ENCODE data around the gene PLA2G7.
A peak's percentile ranks its signal among the peaks of the same experiment; 100 is the strongest.
"Not testable (repeated sequence)": the region's sequence is repeated elsewhere in the genome, so short reads cannot be mapped to it uniquely, and the experiment has no call there.

PLA2G7 gene

DNA sequence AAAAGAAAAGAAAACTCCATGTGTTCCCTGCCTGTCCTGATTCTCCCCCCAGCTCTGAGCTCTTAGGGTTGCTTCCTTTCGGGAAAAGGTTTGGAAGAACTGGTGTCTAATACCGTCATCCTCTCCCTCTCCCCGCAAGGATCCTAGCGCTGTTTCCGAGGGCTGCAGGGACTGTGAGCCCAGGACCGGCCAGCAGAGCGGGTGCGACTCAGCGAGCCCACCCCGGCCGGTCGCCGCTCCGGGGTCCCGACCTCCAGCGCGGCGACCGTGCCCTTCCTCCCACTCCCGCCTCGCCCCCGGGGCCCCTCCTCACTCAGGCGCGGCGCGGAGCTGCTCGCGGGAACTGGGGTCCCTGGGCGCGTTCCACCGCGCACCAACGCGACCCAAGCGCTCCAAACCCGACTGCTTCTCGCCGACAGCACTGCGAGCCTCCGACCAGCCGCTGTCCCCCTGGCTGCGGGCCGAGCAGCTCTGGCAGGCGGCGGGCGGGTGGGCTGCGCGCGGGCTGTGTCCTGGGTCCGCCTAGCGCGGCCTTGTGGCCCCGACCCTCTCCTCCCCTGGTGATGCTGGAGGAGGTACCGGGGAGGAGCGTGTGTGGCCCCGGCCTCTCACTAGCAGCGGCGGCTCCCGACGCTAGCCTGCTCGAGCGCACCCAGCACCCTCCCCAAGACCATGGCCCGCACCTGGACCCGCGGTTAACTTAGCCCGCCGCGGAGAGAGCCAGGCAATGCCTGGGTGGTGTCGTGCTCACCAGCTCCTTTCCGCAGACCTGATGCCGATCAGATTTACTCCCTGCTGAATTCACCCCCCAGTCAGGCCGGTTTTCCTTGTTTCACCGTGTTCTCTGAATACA, at the start of gene PLA2G7:
Gene PLA2G7, minus strand, starts transcription at position 509 of the 853 bp plus-strand sequence. CDS start 12,484 bp downstream, outside the sequence.
- Histone ChIP-seq H3K27ac (ENCODE audit: low read depth, low read length) (no peak within 1 kb of the TSS), H3K27me3 (ENCODE audit: control insufficient read depth, insufficient read depth, low read length) (peaks cover 34% of the 10 kb centered on the region), H3K4me3 (ENCODE audit: low read depth, low read length) (peak within 1 kb of the TSS; percentile 77), H3K9ac (ENCODE audit: low read depth, low read length) (peak within 1 kb of the TSS; percentile 51), H3K9me3 (ENCODE audit: control insufficient read depth, insufficient read depth, low read length) (no peaks in the 10 kb centered on the region), H3K4me1 (ENCODE audit: control insufficient read depth, insufficient read depth, low read length) (peaks cover 20% of the 10 kb centered on the region), H3K36me3 (ENCODE audit: control insufficient read depth, insufficient read depth, low read length) (no peaks in the 10 kb centered on the region)

- no peaks in the 10 kb centered on the region for H3K4me1 ChIP-seq (ENCODE audit: control insufficient read depth, insufficient read depth, low read length)
These were observed 49.4 kb upstream of the PLA2G7 start for GRCh38 chr6:46784535-46784934.

GRCh38 chr6:46781478-46782378, 46.6 kb upstream of the PLA2G7 start:
- no peaks in the 10 kb centered on the region for H3K9me3 ChIP-seq (ENCODE audit: control insufficient read depth, insufficient read depth, low read length)
- H3K4me1 ChIP-seq (ENCODE audit: control insufficient read depth, insufficient read depth, low read length) = no peaks in the 10 kb centered on the region
- no peak overlapping the region for H3K9ac ChIP-seq (ENCODE audit: low read depth, low read length)
- H3K27me3 ChIP-seq (ENCODE audit: control insufficient read depth, insufficient read depth, low read length) = no peaks in the 10 kb centered on the region
- no peaks in the 10 kb centered on the region for H3K36me3 ChIP-seq (ENCODE audit: control insufficient read depth, insufficient read depth, low read length)
- H3K27ac ChIP-seq (ENCODE audit: low read depth, low read length) = no peak overlapping the region
- no peak overlapping the region for H3K4me3 ChIP-seq (ENCODE audit: low read depth, low read length)

More at GRCh38 chr6:46784535-46784934, 49.4 kb upstream of the PLA2G7 start:
- no peaks in the 10 kb centered on the region for H3K36me3 ChIP-seq (ENCODE audit: control insufficient read depth, insufficient read depth, low read length)
- H3K9ac ChIP-seq (ENCODE audit: low read depth, low read length) = no peak overlapping the region
- H3K4me3 ChIP-seq (ENCODE audit: low read depth, low read length) = no peak overlapping the region
- H3K27me3 ChIP-seq (ENCODE audit: control insufficient read depth, insufficient read depth, low read length) = no peaks in the 10 kb centered on the region
- no peak overlapping the region for H3K27ac ChIP-seq (ENCODE audit: low read depth, low read length)
- H3K9me3 ChIP-seq (ENCODE audit: control insufficient read depth, insufficient read depth, low read length) = no peaks in the 10 kb centered on the region

- Histone ChIP-seq H3K27me3 (ENCODE audit: control insufficient read depth, insufficient read depth, low read length) (no peaks in the 10 kb centered on the region), H3K9me3 (ENCODE audit: control insufficient read depth, insufficient read depth, low read length) (no peaks in the 10 kb centered on the region), H3K9ac (ENCODE audit: low read depth, low read length) (no peak overlapping the region), H3K4me1 (ENCODE audit: control insufficient read depth, insufficient read depth, low read length) (no peaks in the 10 kb centered on the region), H3K4me3 (ENCODE audit: low read depth, low read length) (no peak overlapping the region), H3K36me3 (ENCODE audit: control insufficient read depth, insufficient read depth, low read length) (no peaks in the 10 kb centered on the region), H3K27ac (ENCODE audit: low read depth, low read length) (no peak overlapping the region)
These were observed 42.5 kb upstream of the PLA2G7 start for GRCh38 chr6:46777476-46778346.

GRCh38 chr6:46776070-46776712, 41.0 kb upstream of the PLA2G7 start:
- Histone ChIP-seq H3K9ac (ENCODE audit: low read depth, low read length) (no peak overlapping the region), H3K4me1 (ENCODE audit: control insufficient read depth, insufficient read depth, low read length) (no peaks in the 10 kb centered on the region), H3K9me3 (ENCODE audit: control insufficient read depth, insufficient read depth, low read length) (no peaks in the 10 kb centered on the region), H3K4me3 (ENCODE audit: low read depth, low read length) (no peak overlapping the region), H3K27me3 (ENCODE audit: control insufficient read depth, insufficient read depth, low read length) (no peaks in the 10 kb centered on the region), H3K36me3 (ENCODE audit: control insufficient read depth, insufficient read depth, low read length) (no peaks in the 10 kb centered on the region), H3K27ac (ENCODE audit: low read depth, low read length) (no peak overlapping the region)

DNA sequence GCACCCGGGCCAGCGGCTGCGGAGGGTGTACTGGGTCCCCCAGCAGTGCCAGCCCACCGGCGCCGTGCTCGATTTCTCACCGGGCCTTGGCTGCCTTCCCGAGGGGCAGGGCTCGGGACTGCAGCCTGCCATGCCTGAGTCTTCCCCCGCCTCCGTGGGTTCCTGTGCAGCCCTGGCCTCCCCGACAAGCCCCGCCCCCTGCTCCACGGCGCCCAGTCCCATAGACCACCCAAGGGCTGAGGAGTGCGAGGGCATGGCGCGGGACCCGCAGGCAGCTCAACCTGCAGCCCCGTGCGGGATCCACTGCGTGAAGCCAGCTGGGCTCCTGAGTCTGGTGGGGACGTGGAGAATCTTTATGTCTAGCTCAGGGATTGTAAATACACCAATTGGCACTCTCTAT, 39.6 kb upstream of the PLA2G7 start:
- not testable (repeated sequence) for H3K36me3 ChIP-seq (ENCODE audit: control insufficient read depth, insufficient read depth, low read length); H3K27me3 ChIP-seq (ENCODE audit: control insufficient read depth, insufficient read depth, low read length); H3K4me1 ChIP-seq (ENCODE audit: control insufficient read depth, insufficient read depth, low read length); H3K27ac ChIP-seq (ENCODE audit: low read depth, low read length); H3K9me3 ChIP-seq (ENCODE audit: control insufficient read depth, insufficient read depth, low read length); H3K4me3 ChIP-seq (ENCODE audit: low read depth, low read length); H3K9ac ChIP-seq (ENCODE audit: low read depth, low read length)

DNA sequence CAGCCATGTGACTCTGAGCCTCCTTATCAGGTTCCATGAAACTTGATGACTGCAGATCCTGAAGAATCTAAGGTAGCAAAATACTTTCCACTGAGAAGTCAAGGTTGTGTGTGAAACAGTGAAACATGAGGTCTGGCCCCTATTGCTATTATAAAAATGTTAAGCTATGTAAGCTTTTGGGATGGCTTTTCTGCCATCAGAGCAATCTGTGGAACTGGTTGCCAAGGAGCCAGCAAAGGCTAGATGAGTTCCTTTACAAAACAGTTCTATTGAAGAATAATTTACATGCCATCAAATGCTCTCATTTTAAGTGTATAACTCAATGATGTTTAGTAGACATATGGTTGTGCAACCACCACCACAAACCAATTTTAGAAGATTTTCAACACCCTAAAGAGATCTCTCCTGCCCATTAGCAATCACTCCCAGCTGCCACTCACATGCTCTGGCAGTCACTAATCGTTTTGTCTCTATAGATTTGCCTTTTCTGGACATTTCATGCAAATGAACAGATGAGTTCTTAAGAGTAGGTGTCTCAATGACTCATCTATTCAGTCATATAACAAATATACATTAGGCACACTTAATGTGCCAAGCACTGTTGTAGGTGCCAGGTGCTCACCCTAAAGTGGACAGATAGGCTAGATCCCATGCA, 38.2 kb upstream of the PLA2G7 start:
- Histone ChIP-seq H3K27ac (ENCODE audit: low read depth, low read length) (no peak overlapping the region), H3K4me1 (ENCODE audit: control insufficient read depth, insufficient read depth, low read length) (no peaks in the 10 kb centered on the region), H3K9ac (ENCODE audit: low read depth, low read length) (no peak overlapping the region), H3K36me3 (ENCODE audit: control insufficient read depth, insufficient read depth, low read length) (no peaks in the 10 kb centered on the region), H3K27me3 (ENCODE audit: control insufficient read depth, insufficient read depth, low read length) (no peaks in the 10 kb centered on the region), H3K9me3 (ENCODE audit: control insufficient read depth, insufficient read depth, low read length) (no peaks in the 10 kb centered on the region), H3K4me3 (ENCODE audit: low read depth, low read length) (no peak overlapping the region)

- Histone ChIP-seq H3K4me3 (ENCODE audit: low read depth, low read length) (no peak overlapping the region), H3K27me3 (ENCODE audit: control insufficient read depth, insufficient read depth, low read length) (no peaks in the 10 kb centered on the region), H3K9me3 (ENCODE audit: control insufficient read depth, insufficient read depth, low read length) (no peaks in the 10 kb centered on the region), H3K27ac (ENCODE audit: low read depth, low read length) (no peak overlapping the region), H3K9ac (ENCODE audit: low read depth, low read length) (no peak overlapping the region), H3K4me1 (ENCODE audit: control insufficient read depth, insufficient read depth, low read length) (no peaks in the 10 kb centered on the region), H3K36me3 (ENCODE audit: control insufficient read depth, insufficient read depth, low read length) (no peaks in the 10 kb centered on the region)
These were observed 37.6 kb upstream of the PLA2G7 start for GRCh38 chr6:46772762-46773161.

- H3K4me1 ChIP-seq (ENCODE audit: control insufficient read depth, insufficient read depth, low read length) = no peaks in the 10 kb centered on the region
- no peaks in the 10 kb centered on the region for H3K27me3 ChIP-seq (ENCODE audit: control insufficient read depth, insufficient read depth, low read length)
- H3K27ac ChIP-seq (ENCODE audit: low read depth, low read length) = no peak overlapping the region
- no peak overlapping the region for H3K4me3 ChIP-seq (ENCODE audit: low read depth, low read length)
- no peak overlapping the region for H3K9ac ChIP-seq (ENCODE audit: low read depth, low read length)
- H3K36me3 ChIP-seq (ENCODE audit: control insufficient read depth, insufficient read depth, low read length) = no peaks in the 10 kb centered on the region
- no peaks in the 10 kb centered on the region for H3K9me3 ChIP-seq (ENCODE audit: control insufficient read depth, insufficient read depth, low read length)
These were observed 36.8 kb upstream of the PLA2G7 start for GRCh38 chr6:46772016-46772415.

- Histone ChIP-seq H3K9me3 (ENCODE audit: control insufficient read depth, insufficient read depth, low read length) (no peaks in the 10 kb centered on the region), H3K4me1 (ENCODE audit: control insufficient read depth, insufficient read depth, low read length) (no peaks in the 10 kb centered on the region), H3K27ac (ENCODE audit: low read depth, low read length) (no peak overlapping the region), H3K4me3 (ENCODE audit: low read depth, low read length) (no peak overlapping the region), H3K36me3 (ENCODE audit: control insufficient read depth, insufficient read depth, low read length) (no peaks in the 10 kb centered on the region), H3K27me3 (ENCODE audit: control insufficient read depth, insufficient read depth, low read length) (no peaks in the 10 kb centered on the region), H3K9ac (ENCODE audit: low read depth, low read length) (no peak overlapping the region)
These were observed 29.8 kb upstream of the PLA2G7 start for GRCh38 chr6:46764961-46765360.
